NK-92 (cell line): Measurements from ENCODE around the gene CARMIL3.
"Not testable (repeated sequence)": the region's sequence is repeated elsewhere in the genome, so short reads cannot be mapped to it uniquely, and the experiment has no call there.

Experiments used
- DNase-seq: peaks from one replicate; lab custom pipeline; 2025; ENCODE audit not compliant: unreplicated experiment; lab: John Stamatoyannopoulos, UW

CARMIL3 gene

DNA sequence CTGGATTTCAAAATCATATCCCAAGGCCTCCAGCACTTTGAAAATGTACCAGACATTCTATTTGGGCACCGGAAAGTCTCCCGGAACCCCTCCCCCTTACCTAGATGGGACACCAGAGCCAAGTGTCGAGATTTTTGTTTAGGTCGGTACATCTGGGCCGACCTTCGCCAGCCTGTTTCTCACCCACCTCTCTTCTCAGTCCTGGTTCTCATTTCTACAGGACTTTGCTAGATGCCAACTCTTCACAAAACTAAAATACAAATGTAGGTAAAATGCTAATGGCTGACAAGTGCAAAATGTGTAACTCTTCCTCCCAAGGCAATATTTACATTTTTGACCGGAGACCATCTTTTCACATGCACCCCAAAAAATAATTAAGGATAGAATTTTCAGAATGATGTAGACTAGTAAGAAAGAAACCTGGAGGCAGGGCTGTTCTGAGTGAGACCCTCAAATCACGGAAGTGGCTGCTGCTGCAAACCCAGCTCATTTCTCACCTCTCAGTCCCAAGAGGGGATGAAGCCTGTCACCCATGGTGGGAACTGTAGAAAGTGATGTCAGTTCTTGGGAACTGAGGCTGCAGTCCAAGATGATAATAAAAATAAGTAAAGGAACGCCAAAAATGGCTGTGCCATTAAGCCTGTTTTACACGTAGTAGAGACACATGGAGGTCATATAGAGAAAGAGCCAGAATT is 14.7 kb upstream of the CARMIL3 start:
- DNase-seq, result not testable (repeated sequence)

DNA sequence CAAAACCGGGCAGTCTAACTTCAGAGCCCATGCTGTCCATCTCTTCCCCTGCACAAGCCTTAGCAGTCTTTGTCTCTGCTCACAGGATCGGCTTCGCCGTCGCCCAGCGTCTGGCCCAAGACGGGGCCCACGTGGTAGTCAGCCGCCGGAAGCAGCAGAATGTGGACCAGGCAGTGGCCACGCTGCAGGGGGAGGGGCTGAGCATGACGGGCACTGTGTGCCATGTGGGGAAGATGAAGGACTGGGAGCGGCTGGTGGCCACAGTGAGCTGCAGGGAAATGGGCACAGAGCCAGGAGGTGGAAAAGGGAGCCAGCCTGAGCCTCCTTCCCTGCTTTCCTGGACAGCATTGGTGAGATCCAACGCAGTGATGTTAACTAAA is 14.2 kb upstream of the CARMIL3 start:
- no peak for DNase-seq

DNA sequence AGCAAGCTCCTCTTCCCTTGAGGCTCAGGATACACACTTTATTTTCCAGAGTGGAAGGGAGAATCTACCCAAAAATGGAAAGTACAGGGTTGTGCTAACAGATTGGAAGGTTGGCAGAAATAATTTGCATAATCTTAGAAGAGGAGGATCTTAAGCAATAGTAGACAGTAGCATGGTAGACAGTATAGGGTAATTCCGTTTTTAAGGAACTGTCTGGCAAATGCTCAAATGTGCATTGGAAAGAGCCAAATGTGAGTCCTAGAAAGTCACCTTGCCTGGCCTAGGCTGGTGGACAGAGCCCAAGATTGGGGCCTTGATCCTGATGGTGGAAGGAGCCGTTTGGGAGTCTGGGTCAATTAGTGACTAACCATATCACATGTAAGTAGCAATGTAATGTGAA is 13.1 kb upstream of the CARMIL3 start:
- DNase-seq, result no peak

DNA sequence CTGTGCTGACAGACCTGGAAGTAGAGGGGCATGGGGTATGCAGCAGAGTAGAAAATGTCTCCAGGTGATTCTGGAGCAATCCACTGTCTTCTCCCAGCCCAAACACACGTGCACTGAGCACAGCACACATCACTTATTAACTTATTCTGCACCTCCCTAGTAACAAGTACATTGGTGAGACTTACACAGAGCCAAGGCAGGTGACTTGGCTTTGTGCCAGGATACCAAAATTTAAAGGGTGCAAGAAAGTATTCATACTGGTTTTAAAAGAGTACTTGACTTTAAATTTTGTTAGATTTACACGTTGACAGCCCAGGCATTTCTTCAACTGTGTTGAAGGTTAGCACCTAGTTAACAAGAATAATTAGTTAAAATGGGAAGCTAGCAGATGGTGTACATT is 11.1 kb upstream of the CARMIL3 start:
- DNase-seq, result no peak

DNA sequence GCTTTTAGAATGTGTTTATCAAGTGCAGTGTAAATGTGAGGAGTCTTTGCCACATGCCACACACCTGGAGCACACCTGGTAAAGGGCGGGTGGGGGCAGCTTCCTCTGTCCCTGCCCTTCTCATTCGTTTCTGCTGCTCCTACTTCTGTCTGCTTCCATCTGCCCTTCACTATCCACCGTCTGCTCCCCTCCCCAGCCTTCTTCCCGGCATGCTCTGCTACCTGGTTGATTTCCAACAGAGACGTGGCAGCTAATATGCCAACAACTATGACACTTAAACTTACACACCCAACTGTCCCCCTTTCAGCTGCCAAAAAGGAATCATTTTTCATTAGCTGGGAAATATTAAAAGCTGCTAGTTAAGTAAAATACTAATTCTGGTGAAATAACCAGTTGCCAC is 9.1 kb upstream of the CARMIL3 start:
- DNase-seq, result no peak

DNA sequence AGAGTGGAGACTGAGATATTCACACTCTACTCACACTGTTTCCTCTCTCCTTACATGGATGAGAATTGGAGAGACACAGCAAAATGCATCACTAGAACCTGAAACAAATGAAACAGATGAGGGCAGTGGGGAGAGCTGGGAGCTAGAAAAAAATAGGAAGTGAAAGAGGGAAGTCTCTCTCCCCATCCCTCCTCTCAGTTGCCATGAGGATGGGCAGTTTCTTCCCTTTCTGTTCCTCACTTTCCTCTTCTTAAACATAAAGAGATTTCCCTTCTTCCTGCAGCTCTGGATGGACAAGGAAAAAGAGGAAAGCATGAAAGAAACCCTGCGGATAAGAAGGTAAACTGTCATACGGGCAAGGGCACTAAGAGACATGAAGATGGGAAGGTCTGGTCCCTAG is 2.8 kb upstream of the CARMIL3 start:
- DNase-seq, result not testable (repeated sequence)

DNA sequence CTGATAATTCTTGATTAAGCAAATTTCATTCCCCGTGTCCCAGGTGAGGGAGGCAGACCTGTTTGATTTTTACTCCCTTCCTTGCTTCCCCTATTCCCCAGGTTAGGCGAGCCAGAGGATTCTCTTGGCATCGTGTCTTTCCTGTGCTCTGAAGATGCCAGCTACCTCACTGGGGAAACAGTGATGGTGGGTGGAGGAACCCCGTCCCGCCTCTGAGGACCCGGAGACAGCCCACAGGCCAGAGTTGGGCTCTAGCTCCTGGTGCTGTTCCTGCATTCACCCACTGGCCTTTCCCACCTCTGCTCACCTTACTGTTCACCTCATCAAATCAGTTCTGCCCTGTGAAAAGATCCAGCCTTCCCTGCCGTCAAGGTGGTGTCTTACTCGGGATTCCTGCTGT is 1.1 kb upstream of the CARMIL3 start:
- not testable (repeated sequence) for DNase-seq

DNA sequence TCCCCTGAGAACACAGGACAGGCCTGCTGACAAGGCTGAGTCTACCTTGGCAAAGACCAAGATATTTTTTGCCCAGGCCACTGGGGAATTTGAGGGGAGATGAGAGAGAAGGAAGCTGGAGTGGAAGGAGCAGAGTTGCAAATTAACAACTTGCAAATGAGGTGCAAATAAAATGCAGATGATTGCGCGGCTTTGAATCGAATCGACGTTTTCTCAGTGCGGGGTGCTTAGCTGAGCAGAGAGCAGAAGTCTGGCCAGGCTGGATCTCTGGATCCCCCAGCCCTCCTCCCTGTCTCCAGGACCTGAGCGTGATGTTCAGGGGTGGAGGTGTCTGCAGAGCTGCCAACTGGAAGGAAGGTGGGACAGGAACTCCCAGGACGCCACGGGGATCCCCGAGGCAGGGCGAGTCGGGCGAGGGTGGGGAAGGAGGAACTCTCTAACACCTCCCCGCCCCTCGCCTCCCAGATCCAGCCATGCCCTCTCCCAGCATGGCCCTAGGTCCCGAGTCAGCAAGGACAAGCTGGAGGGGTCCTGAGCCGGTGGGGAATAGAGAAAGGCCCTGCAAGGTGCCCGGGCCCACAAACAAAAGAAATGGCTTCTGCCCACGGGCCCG is 527 bp upstream of the CARMIL3 start:
- no peak for DNase-seq

DNA sequence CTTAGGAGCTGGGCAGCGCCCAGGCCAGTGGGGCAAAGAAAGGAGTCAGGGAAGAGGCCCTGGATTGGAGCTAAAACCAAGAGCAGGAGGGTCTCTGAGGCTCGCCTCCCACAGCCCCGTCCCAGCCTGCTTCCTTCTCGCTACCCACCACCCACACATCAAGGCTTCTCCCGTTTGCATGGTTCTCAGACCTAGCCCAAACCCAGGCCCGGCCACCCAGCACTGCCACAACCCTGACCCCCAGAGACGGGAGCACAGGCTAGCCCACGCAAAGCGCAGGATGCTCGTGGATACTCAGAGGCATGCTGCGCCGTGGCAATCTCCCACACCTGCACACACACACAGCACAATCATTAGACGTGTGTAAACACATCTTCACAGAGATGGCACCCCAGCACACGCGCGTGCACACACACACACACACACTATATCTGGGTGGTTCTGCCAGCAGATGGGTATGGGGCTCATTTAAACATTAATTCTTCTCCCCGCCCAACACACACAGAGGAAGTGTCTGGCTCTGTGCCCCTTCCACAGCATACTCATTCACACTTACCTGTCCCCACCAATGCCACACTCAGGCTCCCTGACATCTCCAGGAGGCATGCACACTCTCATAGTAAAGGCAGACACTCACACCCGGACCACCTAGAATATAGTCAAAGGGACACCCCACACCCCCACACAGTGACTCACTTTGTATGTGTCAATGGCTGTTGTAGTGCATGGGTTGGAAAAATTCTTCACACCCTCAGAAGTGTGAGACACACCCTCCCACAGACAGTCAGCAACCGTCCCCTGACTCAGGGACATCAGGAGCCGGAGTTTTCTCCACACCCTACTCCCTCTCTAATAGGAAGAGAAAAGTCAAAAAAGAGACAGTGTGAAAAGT is 1.1 kb downstream of the CARMIL3 start:
- no peak for DNase-seq

DNA sequence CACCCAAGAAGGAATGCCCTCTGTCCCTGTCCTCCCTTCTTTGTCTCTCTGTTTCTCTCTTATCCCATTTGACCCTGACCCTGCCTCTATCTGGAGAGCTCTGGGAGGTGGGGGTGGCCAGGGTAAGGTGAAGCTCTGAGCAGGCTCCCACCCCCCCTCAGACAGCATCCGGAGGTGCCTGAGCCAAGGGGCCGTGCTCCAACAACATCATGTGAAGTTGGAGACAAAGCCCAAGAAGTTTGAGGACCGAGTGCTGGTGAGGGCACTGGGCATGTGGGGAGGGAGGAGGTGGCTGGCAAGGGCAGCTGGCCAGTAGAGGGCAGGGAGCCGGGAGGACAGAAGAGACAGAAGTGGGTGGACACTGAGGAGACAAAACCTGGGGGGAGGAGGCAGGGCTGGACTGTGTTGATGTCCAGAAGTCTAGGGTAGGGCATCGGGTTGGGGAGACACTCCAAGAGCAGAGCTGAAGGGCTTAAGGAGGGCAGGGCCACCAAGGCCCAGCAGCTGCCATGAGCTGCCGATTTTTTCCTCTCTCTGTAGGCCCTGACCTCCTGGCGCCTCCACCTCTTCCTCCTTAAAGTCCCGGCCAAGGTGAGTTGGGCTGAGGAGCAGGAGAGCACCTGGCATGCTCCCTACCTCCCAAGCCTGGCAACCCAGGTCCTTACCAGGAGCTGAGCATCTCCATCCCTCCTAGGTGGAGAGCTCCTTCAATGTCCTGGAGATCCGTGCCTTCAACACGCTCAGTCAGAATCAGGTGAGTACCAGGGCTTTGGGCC is 1.9 kb downstream of the CARMIL3 start:
- DNase-seq, result no peak

DNA sequence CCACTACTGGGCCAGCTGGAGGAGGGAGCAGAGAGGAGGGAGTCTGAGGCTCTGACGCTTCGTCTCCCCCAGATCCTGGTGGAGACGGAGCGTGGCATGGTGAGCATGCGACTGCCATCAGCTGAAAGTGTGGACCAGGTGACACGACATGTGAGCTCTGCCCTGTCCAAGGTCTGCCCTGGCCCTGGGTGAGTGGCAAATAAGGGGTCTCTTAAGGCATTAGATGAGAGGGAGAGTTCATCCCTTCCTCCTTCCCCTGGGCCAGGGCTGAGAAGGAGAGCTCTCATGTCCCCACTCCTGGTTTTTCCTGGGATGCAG is 2.5 kb downstream of the CARMIL3 start:
- DNase-seq, result no peak

DNA sequence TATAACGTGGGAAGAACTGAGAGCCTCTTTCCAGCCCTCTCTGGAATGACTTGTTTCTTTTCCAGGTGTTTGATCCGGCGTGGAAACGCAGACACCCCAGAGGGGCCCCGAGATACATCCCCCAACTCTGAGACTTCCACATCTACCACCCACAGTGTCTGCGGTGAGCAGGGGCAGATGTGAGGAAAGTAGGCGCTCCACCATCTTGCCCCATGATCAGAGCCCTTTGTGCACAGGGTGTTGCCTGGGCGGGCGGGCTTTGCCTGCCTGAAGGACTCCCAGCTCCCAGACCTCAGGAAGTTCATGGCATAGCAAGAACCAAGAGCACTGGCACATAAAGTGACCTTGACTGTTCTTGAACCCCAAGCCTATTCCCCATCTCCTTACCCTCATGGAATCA is 2.8 kb downstream of the CARMIL3 start:
- DNase-seq, result no peak

DNA sequence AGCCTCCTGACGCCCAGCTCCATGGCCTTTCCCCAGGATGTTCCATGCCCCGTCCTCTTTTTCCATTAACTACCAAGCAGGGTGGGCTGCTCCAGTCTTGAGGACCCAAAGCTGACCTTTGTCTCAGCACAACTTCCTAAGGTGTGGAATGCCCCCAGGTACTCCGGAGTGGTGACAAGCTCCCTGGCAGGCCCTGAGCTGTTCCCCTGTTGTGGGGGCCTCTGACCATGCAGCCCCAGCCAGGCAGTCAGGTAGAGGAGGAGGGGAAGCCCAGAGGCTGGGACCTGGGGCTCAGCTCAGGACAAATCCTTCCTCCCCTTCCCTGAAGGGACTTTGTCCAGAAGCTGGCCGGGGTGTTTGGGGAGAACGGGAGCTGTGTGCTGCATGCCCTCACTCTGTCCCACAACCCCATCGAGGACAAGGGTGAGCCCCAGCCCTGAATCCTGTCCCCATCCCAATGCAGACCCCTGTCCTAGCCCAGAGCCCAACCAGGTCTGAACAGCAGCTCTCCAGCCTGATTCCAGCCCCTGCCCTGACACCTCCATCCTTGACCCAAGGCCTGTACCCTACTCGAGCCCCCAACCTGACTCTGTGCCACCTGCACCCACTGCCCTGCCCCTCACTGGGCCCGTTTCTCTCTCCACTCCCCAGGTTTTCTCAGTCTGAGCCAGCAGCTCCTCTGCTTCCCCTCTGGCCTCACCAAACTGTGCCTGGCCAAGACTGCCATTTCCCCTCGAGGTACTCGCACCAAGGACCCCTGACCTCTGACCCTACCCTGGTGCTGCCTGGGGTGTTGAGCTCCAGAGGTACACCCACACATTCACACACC is 4.4 kb downstream of the CARMIL3 start:
- DNase-seq, result no peak

DNA sequence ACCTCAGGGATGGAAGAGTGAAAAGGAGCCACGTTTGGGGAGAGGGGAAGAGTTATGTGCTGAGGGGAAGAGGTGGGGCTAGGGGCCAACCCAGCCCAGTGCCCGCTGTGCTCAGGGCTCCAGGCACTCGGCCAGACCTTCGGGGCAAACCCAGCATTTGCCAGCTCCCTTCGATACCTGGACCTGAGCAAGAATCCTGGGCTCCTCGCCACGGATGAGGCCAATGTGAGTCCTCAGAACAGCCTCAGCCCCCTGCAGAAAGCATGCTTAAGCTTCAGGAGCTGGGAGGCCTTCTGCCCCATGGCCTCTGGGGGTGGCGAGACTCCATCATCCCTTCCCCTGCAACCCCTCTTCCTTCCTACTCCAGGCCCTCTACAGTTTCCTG is 5.0 kb downstream of the CARMIL3 start:
- no peak for DNase-seq

DNA sequence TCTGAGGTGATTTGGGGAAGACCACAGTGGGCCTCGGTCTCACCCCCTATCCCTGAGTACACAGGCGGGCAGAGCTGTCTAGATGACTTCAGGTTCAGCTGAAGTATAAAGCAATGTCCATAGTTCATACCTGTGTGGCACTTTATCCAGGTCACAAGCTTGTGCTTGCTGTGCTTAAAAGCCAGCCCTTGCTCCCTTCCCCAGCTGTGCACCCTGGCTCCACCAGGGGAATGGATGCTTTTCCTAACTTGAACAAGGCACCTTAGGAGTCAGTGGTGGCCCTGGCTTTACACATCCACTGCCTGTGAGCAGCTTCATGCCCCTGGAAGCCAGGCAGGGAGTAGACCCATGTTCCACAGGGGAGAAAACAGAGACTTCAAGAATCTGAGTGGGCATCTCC is 5.5 kb downstream of the CARMIL3 start:
- no peak for DNase-seq

DNA sequence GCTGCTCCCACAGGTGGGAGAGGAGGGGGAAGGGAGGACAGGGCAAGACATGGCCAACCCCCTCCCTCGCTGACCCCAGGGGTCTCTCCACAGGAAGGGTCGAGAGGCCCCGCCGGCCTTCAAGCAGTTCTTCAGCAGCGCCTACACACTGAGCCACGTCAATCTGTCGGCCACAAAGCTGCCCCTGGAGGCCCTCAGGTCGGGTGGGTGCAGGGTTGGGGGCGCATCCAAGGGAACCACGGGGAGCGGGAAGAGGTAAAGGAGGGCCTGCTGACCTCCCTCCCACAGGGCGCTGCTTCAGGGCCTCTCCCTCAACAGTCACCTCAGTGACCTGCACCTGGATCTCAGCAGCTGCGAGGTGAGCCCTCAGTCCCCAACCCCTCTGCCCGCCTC is 6.1 kb downstream of the CARMIL3 start:
- no peak for DNase-seq

DNA sequence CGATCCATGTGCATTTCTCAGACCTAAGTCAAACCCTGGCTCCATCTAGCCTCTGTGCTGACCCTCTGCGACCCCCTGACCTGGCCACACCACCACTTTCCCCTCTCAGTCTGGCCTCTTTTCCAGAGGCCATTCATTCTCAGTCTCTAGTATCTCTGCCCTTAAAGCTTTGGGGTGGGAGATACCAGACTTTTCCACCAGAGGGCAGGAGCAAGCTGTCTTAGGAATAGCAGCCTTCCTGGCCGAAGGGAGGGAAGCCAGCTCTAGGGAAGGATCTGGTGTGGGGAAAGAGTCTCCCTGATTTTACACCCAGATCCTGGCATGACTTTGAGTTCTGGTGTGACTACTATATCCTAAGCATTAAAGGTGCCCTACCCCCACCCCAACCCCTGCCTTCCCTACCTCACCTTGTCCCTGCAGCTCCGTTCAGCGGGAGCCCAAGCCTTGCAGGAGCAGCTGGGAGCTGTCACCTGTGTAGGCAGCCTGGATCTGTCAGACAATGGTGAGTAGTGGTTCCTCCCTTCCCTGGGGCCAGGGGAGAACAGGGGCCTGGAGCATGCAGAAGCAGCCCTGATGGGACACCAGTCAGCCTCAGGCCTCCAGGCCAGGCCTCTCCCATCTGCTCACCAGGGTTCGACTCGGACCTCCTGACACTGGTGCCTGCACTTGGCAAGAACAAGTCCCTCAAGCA is 6.6 kb downstream of the CARMIL3 start:
- no peak for DNase-seq

DNA sequence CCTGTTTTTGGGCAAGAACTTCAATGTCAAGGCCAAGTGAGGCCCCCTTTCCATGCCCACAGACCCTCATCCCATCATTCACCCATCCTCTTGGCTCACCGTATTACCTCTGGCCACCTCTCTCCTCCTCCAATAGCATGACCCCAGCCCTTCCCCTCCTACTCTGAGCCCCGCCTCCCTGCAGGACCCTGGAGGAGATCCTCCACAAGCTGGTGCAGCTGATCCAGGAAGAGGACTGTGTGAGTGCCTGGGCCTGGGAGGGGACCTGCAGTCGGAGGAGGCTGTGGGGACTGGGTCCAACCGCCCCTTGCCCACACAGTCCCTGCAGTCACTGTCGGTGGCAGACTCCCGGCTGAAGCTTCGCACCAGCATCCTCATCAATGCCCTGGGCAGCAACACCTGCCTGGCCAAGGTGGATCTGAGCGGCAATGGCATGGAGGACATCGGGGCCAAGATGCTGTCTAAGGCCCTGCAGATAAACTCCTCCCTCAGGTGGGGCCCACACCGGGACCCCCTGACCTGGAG is 7.2 kb downstream of the CARMIL3 start:
- DNase-seq, result no peak

DNA sequence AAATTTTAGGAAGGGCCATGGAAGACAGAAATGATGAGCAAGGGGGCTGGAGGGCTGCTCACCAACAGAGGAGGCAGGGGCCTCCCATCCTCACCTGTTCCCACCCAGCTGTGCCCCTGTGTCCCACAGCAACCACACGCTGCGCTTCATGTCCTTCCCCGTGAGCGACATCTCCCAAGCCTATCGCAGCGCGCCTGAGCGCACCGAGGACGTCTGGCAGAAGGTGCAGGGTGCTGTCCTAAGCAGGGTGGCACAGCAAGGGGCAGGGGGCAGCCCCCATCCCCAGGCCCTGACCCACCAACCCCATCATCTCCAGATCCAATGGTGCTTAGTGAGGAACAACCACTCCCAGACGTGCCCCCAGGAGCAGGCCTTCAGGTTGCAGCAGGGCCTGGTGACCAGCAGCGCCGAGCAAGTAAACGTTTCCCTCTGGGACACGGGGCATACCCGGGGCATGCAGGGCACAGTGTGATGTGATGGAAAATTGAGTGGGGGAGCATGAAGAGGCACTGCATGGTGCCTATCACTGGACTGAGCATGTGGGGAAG is 8.1 kb downstream of the CARMIL3 start:
- no peak for DNase-seq

DNA sequence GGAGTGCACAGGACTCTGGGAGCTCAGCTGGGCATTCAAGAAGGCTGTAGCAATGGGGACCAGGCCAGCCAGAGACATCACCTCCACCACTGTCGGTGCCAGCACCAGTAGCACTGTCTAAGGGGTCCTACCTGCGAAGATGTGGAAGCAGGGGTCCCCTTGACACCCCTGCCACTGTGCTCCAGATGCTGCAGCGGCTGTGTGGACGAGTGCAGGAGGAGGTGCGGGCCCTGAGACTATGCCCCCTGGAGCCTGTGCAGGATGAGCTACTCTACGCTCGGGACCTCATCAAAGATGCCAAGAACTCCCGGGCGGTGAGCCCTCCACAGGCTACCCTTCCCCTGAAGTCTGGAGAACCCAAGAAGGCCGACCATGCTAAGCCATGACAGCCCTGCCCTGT is 8.6 kb downstream of the CARMIL3 start:
- no peak for DNase-seq
